Ovary (tissue), 3 donors: Measurements from ENCODE around the gene NRXN2.

Experiments
- CTCF ChIP-seq, 3 donors: fragments of 450-650 bp in 2 of 3; fragments of 200-600 bp in 1 of 3; IDR thresholded peaks; one replicate each; pipeline versions ENCODE4 v1.5.1 to v1.8.0; 2016 to 2022; ENCODE audit warnings: antibody characterized with exemption in 3 of 3, mild to moderate bottlenecking in 1 of 3
- EP300 ChIP-seq: sonication (generic); formaldehyde crosslinking; IDR thresholded peaks from one replicate; pipeline ENCODE4 v1.6.1; 2017; ENCODE audit warnings: antibody characterized with exemption
- POLR2A ChIP-seq: fragments of 450-650 bp; IDR thresholded peaks from one replicate; pipeline ENCODE4 v1.6.1; 2017; ENCODE audit warnings: antibody characterized with exemption, mild to moderate bottlenecking, moderate library complexity
- donor health status: DM: no; HTN: no; CAD: no.

GRCh38 chr11:64569300-64569970, 153.6 kb downstream of the NRXN2 start:
- TF ChIP-seq CTCF (IDR thresholded peaks at IDR 0.05), result no peak
- no peak for TF ChIP-seq POLR2A
- TF ChIP-seq EP300, result no peak
